K562 (cell line): ENCODE results near the gene BZW2. TPM values are rescaled to one million over a fixed set of nuclear protein-coding genes. Genes with fewer than 3 reads are reported as not detected.

ENCODE experiments used
- BACH1 ChIP-seq: fragments of 200-800 bp; sonication (Bioruptor generic); IDR thresholded peaks from 2 replicates; pipeline ENCODE4 v1.6.1; 2016; ENCODE audit warnings: missing genetic modification characterization, missing compliant biosample characterization
- CBX5 ChIP-seq: IDR thresholded peaks from 2 replicates; pipeline ENCODE4 v1.6.1; 2014; ENCODE audit warnings: low read depth, borderline replicate concordance
- DNMT1 ChIP-seq: fragments of 450-650 bp; IDR thresholded peaks from 2 replicates; pipeline ENCODE4 v1.6.1; 2016; ENCODE audit warnings: antibody characterized with exemption, mild to moderate bottlenecking
- HMBOX1 ChIP-seq: sonication (generic); IDR thresholded peaks from 2 replicates; pipeline ENCODE4 v1.6.1; 2016
- ILK ChIP-seq: fragments of 450-650 bp; IDR thresholded peaks from 2 replicates; pipeline ENCODE4 v1.6.1; 2016; ENCODE audit warnings: missing genetic modification characterization, low read depth, mild to moderate bottlenecking, missing compliant biosample characterization, moderate library complexity, borderline replicate concordance
- MAFG ChIP-seq: fragments of 450-650 bp; conservative IDR thresholded peaks from 2 replicates; pipeline ENCODE4 v1.6.1; 2016; ENCODE audit warnings: missing genetic modification characterization, missing compliant biosample characterization
- MTA2 ChIP-seq: fragments of 450-650 bp; IDR thresholded peaks from 2 replicates; pipeline ENCODE4 v1.6.1; 2016; ENCODE audit warnings: low read depth
- MYC ChIP-seq, 2 experiments: fragments of 250-450 bp in 1 of 2; sonication (Bioruptor Pico) in 1 of 2; IDR thresholded peaks; 2 replicates each; pipeline versions ENCODE4 v1.5.1 to v1.6.1; 2012 to 2021; ENCODE audit warnings: low read depth in 2 of 2, borderline replicate concordance in 1 of 2, improper control_type of control experiment in 1 of 2, low read length in 1 of 2, mild to moderate bottlenecking in 1 of 2, moderate library complexity in 1 of 2
- NCOA2 ChIP-seq, 2 experiments: fragments of 450-650 bp; IDR thresholded peaks; 2 replicates each; pipeline ENCODE4 v1.6.1; 2018; ENCODE audit warnings: mild to moderate bottlenecking in 2 of 2, moderate library complexity in 1 of 2; ENCODE audit not compliant: partially characterized antibody in 2 of 2
- NFIC ChIP-seq: fragments of 450-650 bp; IDR thresholded peaks from 2 replicates; pipeline ENCODE4 v1.6.1; 2017; ENCODE audit warnings: mild to moderate bottlenecking, inconsistent platforms
- NR2C1 ChIP-seq, 2 experiments: fragments of 450-650 bp; IDR thresholded peaks; 2 replicates each; pipeline ENCODE4 v1.6.1; 2017; ENCODE audit warnings: mild to moderate bottlenecking in 2 of 2, antibody characterized with exemption in 1 of 2, inconsistent platforms in 1 of 2, missing compliant biosample characterization in 1 of 2, missing genetic modification characterization in 1 of 2
- POLR2AphosphoS5 ChIP-seq: IDR thresholded peaks from 2 replicates; pipeline ENCODE4 v1.6.1; 2011; ENCODE audit warnings: mild to moderate bottlenecking, low read depth, low read length, moderate library complexity; ENCODE audit not compliant: control insufficient read depth, insufficient read depth
- PYGO2 ChIP-seq: fragments of 450-650 bp; IDR thresholded peaks from 2 replicates; pipeline ENCODE4 v1.6.1; 2016; ENCODE audit warnings: mild to moderate bottlenecking, missing genetic modification characterization, moderate library complexity, missing compliant biosample characterization
- RBM25 ChIP-seq: fragments of 200-400 bp; formaldehyde crosslinking; IDR thresholded peaks from 2 replicates; pipeline ENCODE4 v1.6.1; 2018; ENCODE audit warnings: low read length, low read depth, moderate library complexity; ENCODE audit not compliant: severe bottlenecking
- RCOR1 ChIP-seq, 2 experiments: IDR thresholded peaks; 2 replicates each; pipeline ENCODE4 v1.6.1; 2012; ENCODE audit warnings: low read depth in 2 of 2, low read length in 2 of 2, borderline replicate concordance in 1 of 2, improper control_type of control experiment in 1 of 2
- RNF2 ChIP-seq: sonication (generic); IDR thresholded peaks from 2 replicates; pipeline ENCODE4 v1.6.1; 2016
- SMAD3 ChIP-seq: fragments of 450-650 bp; formaldehyde crosslinking; conservative IDR thresholded peaks from 2 replicates; pipeline ENCODE4 v1.4.0; 2020; ENCODE audit warnings: mild to moderate bottlenecking
- SRSF7 ChIP-seq: fragments of 200-400 bp; formaldehyde crosslinking; optimal IDR thresholded peaks from 2 replicates; pipeline ENCODE3; 2017; ENCODE audit warnings: mild to moderate bottlenecking, low read depth, low read length
- TAF1 ChIP-seq: IDR thresholded peaks from 2 replicates; pipeline ENCODE4 v1.6.1; 2011; ENCODE audit warnings: mild to moderate bottlenecking, low read length, moderate library complexity; ENCODE audit not compliant: insufficient read depth, control insufficient read depth, severe bottlenecking; ENCODE audit errors: extremely low read depth
- TBL1XR1 ChIP-seq, 2 experiments: IDR thresholded peaks; 2 replicates each; pipeline ENCODE4 v1.6.1; 2012; ENCODE audit warnings: improper control_type of control experiment in 2 of 2, low read length in 2 of 2, mild to moderate bottlenecking in 1 of 2
- USF2 ChIP-seq: sonication (generic); formaldehyde crosslinking; IDR thresholded peaks from 2 replicates; pipeline ENCODE4 v1.5.0; 2020; ENCODE audit warnings: missing genetic modification reagents
- ZNF197 ChIP-seq: fragments of 200-800 bp; sonication (Bioruptor generic); IDR thresholded peaks from 2 replicates; pipeline ENCODE4 v1.6.1; 2016; ENCODE audit warnings: low read depth, missing genetic modification characterization, missing compliant biosample characterization
- ZNF384 ChIP-seq: IDR thresholded peaks from 2 replicates; pipeline ENCODE4 v1.6.1; 2012; ENCODE audit warnings: low read depth, low read length, improper control_type of control experiment
- ZNF395 ChIP-seq: fragments of 200-800 bp; sonication (Bioruptor generic); IDR thresholded peaks from 2 replicates; pipeline ENCODE4 v1.6.1; 2017; ENCODE audit warnings: missing genetic modification characterization, missing compliant biosample characterization
- polyA plus RNA-seq, 8 experiments: library from polyadenylated mRNA; depleted of rRNA in 4 of 8; stranded (reverse) in 5 of 8; unstranded in 3 of 8; fragments of >200 nt; fragmentation: Nextera tagmentation in 2 of 8; fragmentation: Illumina TruSeq in 1 of 8; extraction: Ambion mirVana in 2 of 8; extraction: Trizol in 1 of 8; gene quantifications; 2 replicates each; pipeline versions ENCODE4 v1.2.1 to v1.2.3, GENCODE V29; 2011 to 2014; ENCODE audit warnings: inconsistent platforms in 1 of 8, missing spikeins in 1 of 8
- total RNA-seq, 7 experiments: library from RNA; depleted of rRNA in 6 of 7; stranded (reverse); fragments of >200 nt in 6 of 7; fragmentation: Illumina TruSeq in 2 of 7; extraction: Trizol in 2 of 7; gene quantifications; 2 replicates each; pipeline versions ENCODE4 v1.2.1 to v1.2.3, GENCODE V29; 2011 to 2021; ENCODE audit warnings: low replicate concordance in 1 of 7

Gene BZW2
- total and polyA plus RNA-seq, 9 of the 15 experiments (the other 6 are each of a cell fraction or from before 2014, with no cell fraction given): 140 to 316 (median 173) TPM

GRCh38 chr7:16739863-16740622 is 94.1 kb downstream of the BZW2 start (continued):
- TF ChIP-seq MYC (IDR thresholded peaks at IDR 0.05; ENCODE audit: low read depth, low read length) (peak; percentile 94), MYC (CRISPR knock-in tag; IDR thresholded peaks at IDR 0.05; ENCODE audit: borderline replicate concordance, low read depth) (no peak), ILK (tag) (no peak), USF2 (CRISPR knock-in tag) (no peak), ZNF384 (no peak), TAF1 (peak; percentile 38), POLR2AphosphoS5 (peak; percentile 97), HMBOX1 (peak; percentile 99), SRSF7 (no peak), RCOR1 (IDR thresholded peaks at IDR 0.05; ENCODE audit: borderline replicate concordance in 1 of 2, low read depth in 2 of 2, low read length in 2 of 2) (peak; percentile 86 to 91; a peak in 3 of 4 replicates), MTA2 (peak; percentile 84), RNF2 (peak; percentile 83), NCOA2 (IDR thresholded peaks at IDR 0.05; ENCODE audit: partially characterized antibody in 2 of 2) (peak; percentile 40 to 49), NR2C1 (IDR thresholded peaks at IDR 0.05) (no peak), NR2C1 (tag; IDR thresholded peaks at IDR 0.05) (peak; percentile 40; the same call in 1 of the 2 replicates), PYGO2 (tag) (0 out of 2 replicates have a peak, but pooled peaks have one; percentile 46), DNMT1 (peak; percentile 71; the same call in 1 of the 2 replicates), ZNF197 (CRISPR knock-in tag) (0 out of 2 replicates have a peak, but pooled peaks have one; percentile 47), NFIC (peak; percentile 89), RBM25 (peak; percentile 37), BACH1 (peak; percentile 61), TBL1XR1 (IDR thresholded peaks at IDR 0.05; ENCODE audit: low read length in 2 of 2) (peak; percentile 28 to 96; a peak in 3 of 4 replicates), SMAD3 (0 out of 2 replicates have a peak, but pooled peaks have one; percentile 49), CBX5 (0 out of 2 replicates have a peak, but pooled peaks have one; percentile 27), MAFG (tag) (peak; percentile 89), ZNF395 (CRISPR knock-in tag) (no peak; the same call in none of the 2 replicates)
